ENCODE measurements around the gene MICAL2.

Gene MICAL2

DNA sequence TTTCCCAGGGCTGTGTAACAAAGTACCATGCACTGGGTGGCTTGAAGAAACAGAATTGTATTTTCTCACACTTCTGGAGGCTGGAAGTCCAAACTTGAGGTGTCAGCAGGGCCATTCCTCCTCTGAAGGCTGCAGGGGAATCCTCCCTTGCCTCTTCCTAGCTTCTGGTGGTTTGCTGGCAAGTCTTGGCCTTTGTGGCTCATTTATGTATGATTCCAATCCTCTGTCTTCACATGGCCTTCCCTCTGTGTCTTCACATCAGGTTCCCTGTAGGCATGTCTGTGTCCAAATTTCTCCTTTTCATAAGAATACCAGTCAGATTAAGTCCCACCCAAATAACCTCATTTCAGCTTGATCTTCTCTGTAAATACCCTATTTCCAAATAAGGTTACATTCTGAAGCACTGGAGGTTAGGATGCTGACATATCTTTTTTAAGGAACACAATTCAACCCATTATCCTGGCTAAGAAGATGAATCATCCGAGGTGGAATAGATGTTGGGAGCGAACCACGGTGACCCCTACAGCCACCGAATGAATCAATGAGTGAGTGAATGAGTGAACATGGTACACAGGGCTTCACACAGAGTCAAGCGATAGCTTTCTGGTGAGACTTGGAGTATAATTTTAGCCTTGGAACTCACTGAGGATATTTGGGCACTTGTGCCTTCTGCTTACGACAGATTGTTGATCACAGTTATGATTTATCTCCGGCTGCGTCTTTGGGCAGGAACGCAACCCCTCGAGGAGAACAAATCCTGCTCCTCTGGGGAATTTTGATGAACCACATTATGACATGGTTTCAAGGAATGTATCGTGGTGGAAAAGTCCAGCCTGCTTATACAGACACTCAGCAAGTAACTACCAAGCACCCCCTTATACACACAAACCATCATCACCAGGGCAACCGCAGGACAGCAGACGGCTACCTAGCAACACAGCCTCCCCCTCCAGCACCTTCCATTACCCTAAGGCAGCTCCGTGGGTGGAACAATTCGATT, 34.3 kb upstream of the MICAL2 start:
- DNase-seq (ENCODE audit: low read depth, low spot score) = peak; percentile 100
- CTCF ChIA-PET = interaction anchor here (0.6 to 3.2 kb wide), 7 partner anchors 9 to 204 kb away, joined by 3 to 17 read pairs (median 4); no protein-coding TSS in a partner anchor
- H3K4me3 ChIP-seq (ENCODE audit: low read depth, low read length) = no peak overlapping the region
- TF ChIP-seq, protein P1, sequence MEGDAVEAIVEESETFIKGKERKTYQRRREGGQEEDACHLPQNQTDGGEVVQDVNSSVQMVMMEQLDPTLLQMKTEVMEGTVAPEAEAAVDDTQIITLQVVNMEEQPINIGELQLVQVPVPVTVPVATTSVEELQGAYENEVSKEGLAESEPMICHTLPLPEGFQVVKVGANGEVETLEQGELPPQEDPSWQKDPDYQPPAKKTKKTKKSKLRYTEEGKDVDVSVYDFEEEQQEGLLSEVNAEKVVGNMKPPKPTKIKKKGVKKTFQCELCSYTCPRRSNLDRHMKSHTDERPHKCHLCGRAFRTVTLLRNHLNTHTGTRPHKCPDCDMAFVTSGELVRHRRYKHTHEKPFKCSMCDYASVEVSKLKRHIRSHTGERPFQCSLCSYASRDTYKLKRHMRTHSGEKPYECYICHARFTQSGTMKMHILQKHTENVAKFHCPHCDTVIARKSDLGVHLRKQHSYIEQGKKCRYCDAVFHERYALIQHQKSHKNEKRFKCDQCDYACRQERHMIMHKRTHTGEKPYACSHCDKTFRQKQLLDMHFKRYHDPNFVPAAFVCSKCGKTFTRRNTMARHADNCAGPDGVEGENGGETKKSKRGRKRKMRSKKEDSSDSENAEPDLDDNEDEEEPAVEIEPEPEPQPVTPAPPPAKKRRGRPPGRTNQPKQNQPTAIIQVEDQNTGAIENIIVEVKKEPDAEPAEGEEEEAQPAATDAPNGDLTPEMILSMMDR (IDR thresholded peaks at IDR 0.05; ENCODE audit: insufficient read depth, low read length, missing control alignments) = no peak
- POLR2A ChIA-PET = interaction anchor here (0.6 to 3.9 kb wide), 14 partner anchors 9 to 211 kb away, joined by 3 to 89 read pairs (median 4); no protein-coding TSS in a partner anchor

DNA sequence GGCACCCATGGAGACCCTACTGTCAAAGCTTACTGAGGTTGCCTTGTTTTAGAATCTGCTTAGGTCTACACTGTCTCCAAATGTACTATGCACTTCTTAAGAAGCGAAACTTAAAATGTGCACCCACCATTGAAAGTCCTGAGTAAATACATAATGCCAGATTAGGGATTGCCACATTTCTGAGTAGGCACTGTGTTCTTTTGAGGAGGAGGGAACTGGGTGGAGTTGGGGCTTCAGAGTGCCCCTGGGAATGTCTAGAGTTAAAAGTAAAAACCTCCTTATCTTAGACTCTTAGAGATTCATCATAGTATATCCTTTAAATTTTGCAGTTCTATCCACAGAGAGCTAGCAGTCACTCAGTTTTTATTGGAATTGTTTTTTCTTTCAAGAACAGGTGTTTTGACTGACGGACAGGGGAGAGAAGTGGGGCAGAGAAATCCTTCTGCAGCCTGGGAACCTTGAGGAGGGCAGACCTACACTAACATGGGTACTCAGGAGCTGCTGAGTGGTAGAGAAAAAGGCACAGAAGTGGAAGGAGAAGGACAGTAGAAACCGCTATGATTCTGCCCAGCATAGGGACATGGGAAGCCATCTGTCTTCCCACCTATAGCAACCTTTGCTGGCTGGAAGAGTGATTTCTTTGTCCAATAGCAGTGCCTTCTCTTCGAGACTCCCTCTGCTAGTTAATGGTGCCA, 33.4 kb upstream of the MICAL2 start:
- DNase-seq (ENCODE audit: low read depth, low spot score) = no peak
- CTCF ChIA-PET = interaction anchor here (0.6 to 3.2 kb wide), 8 partner anchors 10 to 205 kb away, joined by 3 to 17 read pairs (median 4); no protein-coding TSS in a partner anchor

DNA sequence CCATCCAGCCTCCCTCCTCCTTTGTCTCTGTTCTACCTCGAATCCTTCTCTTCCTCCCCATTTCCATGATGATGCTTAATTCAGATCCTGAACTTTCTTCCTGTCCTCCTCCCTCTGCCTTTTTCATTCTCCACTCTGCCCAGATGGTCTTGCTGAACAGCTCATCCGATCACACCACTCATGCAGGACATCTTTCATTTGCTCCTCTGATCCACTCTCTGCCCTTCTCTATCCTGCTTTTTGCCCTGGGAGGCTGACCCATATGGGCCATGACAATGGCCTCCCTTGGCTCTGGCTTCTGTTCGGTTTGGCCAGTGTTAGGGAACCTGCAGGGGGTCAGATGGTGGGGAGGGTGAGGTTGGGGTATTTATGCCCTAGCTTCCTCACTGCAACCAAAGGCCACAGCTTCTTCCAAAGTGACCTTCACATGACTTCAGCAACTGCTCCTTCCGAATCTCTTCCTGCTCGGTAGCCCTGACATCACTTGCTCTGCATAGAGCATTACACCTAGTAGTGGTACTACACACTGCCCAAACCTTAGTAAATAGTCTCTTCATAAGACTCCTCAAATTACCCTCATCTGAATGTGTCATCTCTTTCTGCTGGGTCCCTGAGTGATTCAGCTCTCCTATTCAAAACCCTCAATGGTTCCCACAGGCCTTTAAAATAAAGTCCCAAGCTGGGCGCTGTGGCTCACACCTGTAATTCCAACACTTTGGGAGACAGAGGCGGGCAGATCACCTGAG, 32.7 kb upstream of the MICAL2 start:
- ChIA-PET POLR2A (interaction anchor here (0.5 to 3.9 kb wide), 5 partner anchors 9 to 123 kb away, joined by 3 to 89 read pairs (median 4); no protein-coding TSS in a partner anchor), CTCF (interaction anchor here (1.0 to 3.2 kb wide), 6 partner anchors 9 to 204 kb away, joined by 3 to 17 read pairs (median 4); no protein-coding TSS in a partner anchor)
- TF ChIP-seq, protein P1 (IDR thresholded peaks at IDR 0.05; ENCODE audit: insufficient read depth, low read length, missing control alignments) = no peak
- no peak for DNase-seq (ENCODE audit: low read depth, low spot score)
- H3K4me3 ChIP-seq (ENCODE audit: low read depth, low read length) = no peak overlapping the region

More for the DNA sequence above, 33.4 kb upstream of the MICAL2 start:
- TF ChIP-seq, protein P1 (IDR thresholded peaks at IDR 0.05; ENCODE audit: insufficient read depth, low read length, missing control alignments) = no peak
- H3K4me3 ChIP-seq (ENCODE audit: low read depth, low read length) = no peak overlapping the region
- POLR2A ChIA-PET = interaction anchor here (0.6 to 3.9 kb wide), 11 partner anchors 10 to 211 kb away, joined by 3 to 89 read pairs (median 4); no protein-coding TSS in a partner anchor

DNA sequence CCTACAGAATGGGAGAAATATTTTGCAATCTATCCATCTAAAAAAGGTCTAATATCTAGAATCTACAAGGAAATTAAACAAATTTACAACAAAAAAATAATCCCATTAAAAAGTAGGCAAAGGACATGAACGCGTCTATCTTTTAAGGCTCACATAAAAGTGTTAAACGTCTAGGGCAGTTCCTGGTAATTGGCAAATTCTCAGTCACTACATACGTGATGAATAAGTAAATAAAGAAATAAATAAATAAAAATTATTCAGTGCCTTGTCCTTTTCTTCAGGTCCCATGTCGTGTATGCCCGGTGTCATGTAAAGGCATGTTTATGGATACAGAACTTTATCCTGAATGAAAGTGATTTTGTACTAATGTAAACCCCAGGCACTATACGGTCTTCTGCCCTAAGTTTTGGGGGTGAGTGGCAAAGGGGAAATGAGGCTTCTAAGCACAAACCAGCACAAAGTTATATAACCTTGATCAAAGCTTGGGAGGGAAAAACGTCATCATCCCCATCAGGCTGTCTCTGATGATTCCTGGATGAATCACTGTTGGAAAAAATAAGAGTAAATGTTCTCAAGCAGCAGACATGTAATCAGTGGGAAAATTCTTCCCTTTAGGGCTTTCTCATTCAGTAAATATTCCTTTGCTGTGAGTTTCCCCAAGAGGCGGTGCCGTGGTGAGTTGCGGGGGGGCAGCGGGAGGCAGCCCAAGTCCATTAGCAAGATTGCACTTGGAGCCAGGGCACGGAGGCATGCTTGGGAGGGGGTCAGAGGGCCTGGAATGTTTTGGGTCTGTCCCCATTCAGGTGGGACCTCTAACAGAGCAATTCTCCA, 30.4 kb upstream of the MICAL2 start:
- ChIA-PET POLR2A (no interaction called here), CTCF (interaction anchor here (1.3 kb wide), 1 partner anchor 45 kb away, joined by 3 read pairs; no protein-coding TSS in a partner anchor)
- no peak overlapping the region; the same call in 1 of the 2 replicates for H3K4me3 ChIP-seq (ENCODE audit: low read depth, low read length)
- peak; percentile 97 for DNase-seq (ENCODE audit: low read depth, low spot score)
- TF ChIP-seq, protein P1 (IDR thresholded peaks at IDR 0.05; ENCODE audit: insufficient read depth, low read length, missing control alignments) = no peak

DNA sequence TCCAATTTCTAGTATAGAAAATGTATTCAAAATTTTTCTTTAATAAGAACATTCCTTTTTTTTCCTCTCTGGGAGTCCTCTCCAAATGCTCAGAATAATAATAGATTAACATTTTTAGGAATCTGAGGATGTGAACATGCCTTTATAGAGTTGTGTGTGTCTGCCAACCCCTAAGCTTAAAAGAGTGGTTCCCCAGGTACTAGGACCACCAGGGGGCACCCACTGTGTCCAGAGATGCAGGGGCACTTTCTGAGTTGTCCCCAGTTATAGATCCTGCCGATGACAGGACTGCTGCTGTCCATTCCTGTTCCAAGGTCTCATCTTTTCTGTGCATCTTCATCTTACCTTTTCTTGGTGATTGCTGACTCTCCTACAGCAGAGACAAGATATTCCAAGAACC, 27.0 kb upstream of the MICAL2 start:
- CTCF ChIA-PET = interaction anchor here (0.9 to 2.0 kb wide), 5 partner anchors 17 to 199 kb away, joined by 3 to 7 read pairs (median 3); no protein-coding TSS in a partner anchor
- TF ChIP-seq, protein P1 (IDR thresholded peaks at IDR 0.05; ENCODE audit: insufficient read depth, low read length, missing control alignments) = peak; percentile 6
- no peak for DNase-seq (ENCODE audit: low read depth, low spot score)
- no peak overlapping the region for H3K4me3 ChIP-seq (ENCODE audit: low read depth, low read length)
- POLR2A ChIA-PET = no interaction called here

All from AG04449 (cell line).